Temporal lobe (tissue), 2 donors: ENCODE results near the gene ZCCHC8. TPM values are rescaled to one million over a fixed set of nuclear protein-coding genes. Genes with fewer than 3 reads are reported as not detected.

ENCODE experiments used
- small RNA-seq: library from RNA; depleted of rRNA; stranded (forward); fragments of <200 nt; gene quantifications from one replicate; pipeline ENCODE3, GENCODE V24; 2014; ENCODE audit warnings: low replicate concordance
- total RNA-seq: library from RNA; depleted of rRNA; stranded (reverse); fragments of >200 nt; gene quantifications from one replicate; pipeline ENCODE4 v1.2.3, GENCODE V29; 2014

The ZCCHC8 gene
- total RNA-seq, 1 donor from 2014 or later: 25.6 TPM

Small RNA genes lying within 50 kb of the gene (small RNA-seq; reads per million reads assigned to genes)
- 0.11 reads per million for gene RF00411

Other genes with a start within 250 kb of the ZCCHC8 start
- gene VPS33A, start 234.4 kb downstream of the ZCCHC8 start, total RNA-seq: 15.5 TPM
- gene CLIP1, start 78.3 kb downstream of the ZCCHC8 start, total RNA-seq: 59.0 TPM
- 50.6 TPM for gene RSRC2, start 26.0 kb upstream of the ZCCHC8 start, total RNA-seq
- 17.5 TPM for gene KNTC1, start 26.3 kb upstream of the ZCCHC8 start, total RNA-seq
- gene HCAR2, start 202.4 kb upstream of the ZCCHC8 start, total RNA-seq: not detected
- gene HCAR3, start 215.9 kb upstream of the ZCCHC8 start, total RNA-seq: under 0.01 TPM
- gene HCAR1, start 229.9 kb upstream of the ZCCHC8 start, total RNA-seq: 0.49 TPM